22Rv1 (cell line): Measurements from ENCODE around the gene DMC1.

Experiments used
- ZFX ChIP-seq: fragments of 450-650 bp; IDR thresholded peaks from 2 replicates; pipeline ENCODE4 v1.6.1; 2017; ENCODE audit warnings: antibody characterized with exemption, borderline replicate concordance
- TF ChIP-seq, protein P1 (sequence below): fragments of 450-650 bp; IDR thresholded peaks from 2 replicates; pipeline ENCODE4 v1.5.1; 2017; ENCODE audit warnings: mild to moderate bottlenecking

DNA sequence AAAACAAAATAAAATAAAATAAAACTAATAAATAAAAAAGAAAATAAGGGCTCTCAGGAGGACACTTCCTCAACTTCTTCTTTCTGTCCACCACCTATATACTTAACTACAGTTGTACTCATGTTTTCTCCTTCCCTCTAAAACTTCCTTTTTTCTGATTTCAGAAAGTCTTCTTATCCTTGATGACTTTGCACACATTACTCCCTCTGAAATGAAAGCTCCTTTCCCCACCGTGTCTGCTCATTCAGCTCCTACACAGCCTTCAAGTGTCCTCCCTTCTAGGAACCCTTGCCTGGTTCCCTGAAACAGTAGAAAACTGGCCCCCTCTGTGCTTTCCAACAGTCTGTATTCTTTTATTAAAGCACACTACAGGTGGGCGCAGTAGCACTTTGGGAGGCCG, 45.6 kb downstream of the DMC1 start:
- TF ChIP-seq, protein P1, sequence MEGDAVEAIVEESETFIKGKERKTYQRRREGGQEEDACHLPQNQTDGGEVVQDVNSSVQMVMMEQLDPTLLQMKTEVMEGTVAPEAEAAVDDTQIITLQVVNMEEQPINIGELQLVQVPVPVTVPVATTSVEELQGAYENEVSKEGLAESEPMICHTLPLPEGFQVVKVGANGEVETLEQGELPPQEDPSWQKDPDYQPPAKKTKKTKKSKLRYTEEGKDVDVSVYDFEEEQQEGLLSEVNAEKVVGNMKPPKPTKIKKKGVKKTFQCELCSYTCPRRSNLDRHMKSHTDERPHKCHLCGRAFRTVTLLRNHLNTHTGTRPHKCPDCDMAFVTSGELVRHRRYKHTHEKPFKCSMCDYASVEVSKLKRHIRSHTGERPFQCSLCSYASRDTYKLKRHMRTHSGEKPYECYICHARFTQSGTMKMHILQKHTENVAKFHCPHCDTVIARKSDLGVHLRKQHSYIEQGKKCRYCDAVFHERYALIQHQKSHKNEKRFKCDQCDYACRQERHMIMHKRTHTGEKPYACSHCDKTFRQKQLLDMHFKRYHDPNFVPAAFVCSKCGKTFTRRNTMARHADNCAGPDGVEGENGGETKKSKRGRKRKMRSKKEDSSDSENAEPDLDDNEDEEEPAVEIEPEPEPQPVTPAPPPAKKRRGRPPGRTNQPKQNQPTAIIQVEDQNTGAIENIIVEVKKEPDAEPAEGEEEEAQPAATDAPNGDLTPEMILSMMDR, result no peak
- TF ChIP-seq ZFX, result no peak
